Breast epithelium (tissue), 4 donors: ENCODE measurements around the gene SERPINB6. TPM values are rescaled to one million over a fixed set of nuclear protein-coding genes. Genes with fewer than 3 reads are reported as not detected.
A peak's percentile ranks its signal among the peaks of the same experiment; 100 is the strongest.

ENCODE experiments used
- DNase-seq, 2 donors: peaks; one replicate each; pipeline ENCODE4 v3.0.0-alpha.2; 2019; ENCODE audit warnings: low spot score in 2 of 2
- H3K27ac ChIP-seq, 2 donors: fragments of 200-600 bp; sonication (generic) in 1 of 2; one replicate each; pipeline ENCODE4 v1.5.1; 2016 to 2019; ENCODE audit warnings: mild to moderate bottlenecking in 1 of 2
- H3K27me3 ChIP-seq, 2 donors: fragments of 200-600 bp; sonication (generic) in 1 of 2; one replicate each; pipeline versions ENCODE4 v1.5.1 to v1.6.0; 2017 to 2019; ENCODE audit warnings: control low read depth in 1 of 2, mild to moderate bottlenecking in 1 of 2
- H3K36me3 ChIP-seq: fragments of 200-600 bp; one replicate; pipeline ENCODE4 v1.5.1; 2019
- H3K4me1 ChIP-seq, 2 donors: fragments of 200-600 bp; sonication (generic); one replicate each; pipeline ENCODE4 v1.5.1; 2016 to 2019; ENCODE audit warnings: control low read depth in 1 of 2
- H3K4me3 ChIP-seq, 3 donors: fragments of 200-600 bp; sonication (generic); 1 replicate in 2 of 3; 2 replicates in 1 of 3; pipeline ENCODE4 v1.5.1; 2016 to 2019; ENCODE audit warnings: mild to moderate bottlenecking in 3 of 3, moderate library complexity in 2 of 3
- H3K9me3 ChIP-seq, 2 donors: fragments of 200-600 bp; sonication (generic) in 1 of 2; one replicate each; pipeline ENCODE4 v1.5.1; 2016 to 2019; ENCODE audit warnings: control low read depth in 1 of 2
- CTCF ChIP-seq, 3 donors: fragments of 450-650 bp; IDR thresholded peaks; one replicate each; pipeline ENCODE4 v1.5.1; 2016 to 2017; ENCODE audit warnings: antibody characterized with exemption in 3 of 3, mild to moderate bottlenecking in 3 of 3, moderate library complexity in 3 of 3
- POLR2A ChIP-seq: fragments of 450-650 bp; IDR thresholded peaks from one replicate; pipeline ENCODE4 v1.6.1; 2016; ENCODE audit warnings: antibody characterized with exemption, mild to moderate bottlenecking, moderate library complexity
- POLR2AphosphoS5 ChIP-seq, 3 donors: sonication (generic); formaldehyde crosslinking; IDR thresholded peaks; one replicate each; pipeline ENCODE4 v1.6.1; 2017; ENCODE audit warnings: antibody characterized with exemption in 3 of 3
- intact Hi-C: fragments of 100-400 bp; cut with DNase I; formaldehyde crosslinking; loops from one replicate; pipeline ENCODE4 v1.15.1; 2023; ENCODE audit warnings: low total_unique reads
- total RNA-seq, 3 donors: library from RNA; depleted of rRNA; stranded (reverse); fragments of >200 nt; gene quantifications; one replicate each; pipeline ENCODE4 v1.1.0, GENCODE V29; 2016

Gene SERPINB6
- total RNA-seq, 3 donors from 2014 or later = 100 to 146 (median 137) TPM

GRCh38 chr6:2982426-2983117 is 11.2 kb upstream of the SERPINB6 start:
- peak overlapping the region; percentile 71 to 79 for H3K27ac ChIP-seq
- no peaks in the 10 kb centered on the region for H3K4me1 ChIP-seq
- TF ChIP-seq POLR2A (no peak), CTCF (IDR thresholded peaks at IDR 0.05) (no peak), POLR2AphosphoS5 (IDR thresholded peaks at IDR 0.05) (no peak)
- H3K36me3 ChIP-seq = no peaks in the 10 kb centered on the region
- H3K9me3 ChIP-seq = no peaks in the 10 kb centered on the region
- no peak overlapping the region for H3K4me3 ChIP-seq
- intact Hi-C loops = no loop called here
- DNase-seq = no peak
- H3K27me3 ChIP-seq = no peaks in the 10 kb centered on the region

GRCh38 chr6:2980465-2980855 is 9.1 kb upstream of the SERPINB6 start:
- no peak overlapping the region for H3K4me3 ChIP-seq
- H3K27me3 ChIP-seq = no peaks in the 10 kb centered on the region
- intact Hi-C loops = no loop called here
- DNase-seq = no peak
- no peaks in the 10 kb centered on the region for H3K9me3 ChIP-seq
- no peaks in the 10 kb centered on the region for H3K4me1 ChIP-seq
- H3K36me3 ChIP-seq = no peaks in the 10 kb centered on the region
- TF ChIP-seq POLR2AphosphoS5 (IDR thresholded peaks at IDR 0.05) (no peak), POLR2A (no peak), CTCF (IDR thresholded peaks at IDR 0.05) (no peak)
- H3K27ac ChIP-seq = peak overlapping the region in 1 of 2 donors; percentile 85

- no peaks in the 10 kb centered on the region for H3K36me3 ChIP-seq
- TF ChIP-seq POLR2A = no peak
- TF ChIP-seq POLR2AphosphoS5 (IDR thresholded peaks at IDR 0.05) = no peak
- no peak for TF ChIP-seq CTCF (IDR thresholded peaks at IDR 0.05)
- H3K4me1 ChIP-seq = no peaks in the 10 kb centered on the region
- no peaks in the 10 kb centered on the region for H3K9me3 ChIP-seq
- DNase-seq = peak in 1 of 2 donors; percentile 7
- H3K27ac ChIP-seq = no peak overlapping the region
- no peak overlapping the region for H3K4me3 ChIP-seq
- intact Hi-C loops = no loop called here
- H3K27me3 ChIP-seq = no peaks in the 10 kb centered on the region
Measured at GRCh38 chr6:2979819-2980464, 8.6 kb upstream of the SERPINB6 start.

- Histone ChIP-seq H3K36me3 (no peaks in the 10 kb centered on the region), H3K9me3 (no peaks in the 10 kb centered on the region), H3K27me3 (no peaks in the 10 kb centered on the region), H3K4me1 (no peaks in the 10 kb centered on the region), H3K4me3 (no peak overlapping the region), H3K27ac (no peak overlapping the region)
- intact Hi-C loops = no loop called here
- DNase-seq = peak in 1 of 2 donors; percentile 7
- no peak for TF ChIP-seq POLR2A
- no peak for TF ChIP-seq CTCF (IDR thresholded peaks at IDR 0.05)
- no peak for TF ChIP-seq POLR2AphosphoS5 (IDR thresholded peaks at IDR 0.05)
Measured at GRCh38 chr6:2978923-2979322, 7.6 kb upstream of the SERPINB6 start.
